OCI-M2 (cell line): ENCODE results near the gene TBC1D32.
"Not testable (repeated sequence)": the region's sequence is repeated elsewhere in the genome, so short reads cannot be mapped to it uniquely, and the experiment has no call there.

Experiments used
- DNase-seq: peaks from one replicate; lab custom pipeline; 2025; ENCODE audit not compliant: unreplicated experiment; lab: John Stamatoyannopoulos, UW

TBC1D32 gene

GRCh38 chr6:121235386-121235785 lies 98.9 kb downstream of the TBC1D32 start:
- DNase-seq, result no peak

GRCh38 chr6:121223930-121224329 lies 110.3 kb downstream of the TBC1D32 start:
- no peak for DNase-seq

- DNase-seq, result no peak
Measured at GRCh38 chr6:121223212-121223611, 111.1 kb downstream of the TBC1D32 start.

- no peak for DNase-seq
Measured at GRCh38 chr6:121222656-121223055, 111.6 kb downstream of the TBC1D32 start.

GRCh38 chr6:121216928-121217327 lies 117.4 kb downstream of the TBC1D32 start:
- DNase-seq, result no peak

- DNase-seq, result not testable (repeated sequence)
Measured at GRCh38 chr6:121213341-121213740, 120.9 kb downstream of the TBC1D32 start.

- no peak for DNase-seq
Measured at GRCh38 chr6:121210943-121211342, 123.3 kb downstream of the TBC1D32 start.

GRCh38 chr6:121205569-121205968 lies 128.7 kb downstream of the TBC1D32 start:
- no peak for DNase-seq

GRCh38 chr6:121201105-121201504 lies 133.2 kb downstream of the TBC1D32 start:
- DNase-seq, result no peak

- DNase-seq, result not testable (repeated sequence)
Measured at GRCh38 chr6:121196042-121196441, 138.2 kb downstream of the TBC1D32 start.

- no peak for DNase-seq
Measured at GRCh38 chr6:121190122-121190521, 144.2 kb downstream of the TBC1D32 start.

GRCh38 chr6:121188356-121188755 lies 145.9 kb downstream of the TBC1D32 start:
- no peak for DNase-seq

- DNase-seq, result no peak
Measured at GRCh38 chr6:121187833-121188200, 146.5 kb downstream of the TBC1D32 start.

- no peak for DNase-seq
Measured at GRCh38 chr6:121187200-121187832, 147.0 kb downstream of the TBC1D32 start.

- no peak for DNase-seq
Measured at GRCh38 chr6:121183742-121184141, 150.5 kb downstream of the TBC1D32 start.

- DNase-seq, result no peak
Measured at GRCh38 chr6:121175827-121176226, 158.5 kb downstream of the TBC1D32 start.

- not testable (repeated sequence) for DNase-seq
Measured at GRCh38 chr6:121172451-121172850, 161.8 kb downstream of the TBC1D32 start.

- no peak for DNase-seq
Measured at GRCh38 chr6:121171879-121172278, 162.4 kb downstream of the TBC1D32 start.

GRCh38 chr6:121161886-121162285 lies 172.4 kb downstream of the TBC1D32 start:
- DNase-seq, result no peak

- DNase-seq, result no peak
Measured at GRCh38 chr6:121160276-121160675, 174.0 kb downstream of the TBC1D32 start.

- DNase-seq, result no peak
Measured at GRCh38 chr6:121158891-121159290, 175.4 kb downstream of the TBC1D32 start.

- DNase-seq, result no peak
Measured at GRCh38 chr6:121158438-121158837, 175.8 kb downstream of the TBC1D32 start.

GRCh38 chr6:121157906-121158305 lies 176.4 kb downstream of the TBC1D32 start:
- no peak for DNase-seq
